Endothelial cell of umbilical vein (primary cell): ENCODE data around the gene CYFIP2. TPM values are rescaled to one million over a fixed set of nuclear protein-coding genes. Genes with fewer than 3 reads are reported as not detected.
A peak's percentile ranks its signal among the peaks of the same experiment; 100 is the strongest.

ENCODE experiments used
- BruUV-seq: library from RNA; stranded (reverse); fragments of 400-500 nt; replicated peaks from 2 replicates; lab custom pipeline; 2021; lab: Mats Ljungman, UMichigan
- CTCF ChIA-PET: fragments of 300-600, 350-600 bp; sonication (Branson Sonifier 250); formaldehyde crosslinking; loops from one replicate; lab custom pipeline; 2021; ENCODE audit warnings: antibody characterized with exemption, inconsistent platforms; lab: Charles Lee
- POLR2A ChIA-PET: fragments of 300-600, 350-600 bp; sonication (Branson Sonifier 250); formaldehyde crosslinking; loops from one replicate; lab custom pipeline; 2021; ENCODE audit warnings: antibody characterized with exemption, inconsistent platforms; lab: Charles Lee
- DNase-seq: peaks from one replicate; pipeline ENCODE4 v3.0.0-alpha.2; 2011; ENCODE audit warnings: low read depth, low spot score
- FAIRE-seq: peaks from 2 replicates; lab custom pipeline; 2011; peaks lifted over from hg19 to GRCh38; lab: Jason Lieb, UNC
- H2AFZ ChIP-seq: 2 replicates; pipeline ENCODE4 v1.6.0; 2012; ENCODE audit warnings: low read depth, low read length, control low read depth, inconsistent platforms
- H3K27ac ChIP-seq: 2 replicates; pipeline ENCODE4 v1.5.1; 2011; ENCODE audit warnings: low read depth, mild to moderate bottlenecking, control low read depth, low read length, moderate library complexity; ENCODE audit not compliant: insufficient read depth
- H3K27me3 ChIP-seq, 2 experiments: 2 replicates each; pipeline versions ENCODE4 v1.6.0 to v1.6.1; 2011; ENCODE audit warnings: low read length in 2 of 2, mixed read lengths in 1 of 2; ENCODE audit not compliant: control insufficient read depth in 2 of 2, insufficient read depth in 2 of 2
- H3K36me3 ChIP-seq, 2 experiments: 2 replicates in 1 of 2; 3 replicates in 1 of 2; pipeline ENCODE4 v1.5.1; 2011; ENCODE audit warnings: low read length in 2 of 2, mild to moderate bottlenecking in 1 of 2, moderate library complexity in 1 of 2; ENCODE audit not compliant: control insufficient read depth in 2 of 2, insufficient read depth in 2 of 2; ENCODE audit errors: extremely low read depth in 1 of 2
- H3K4me1 ChIP-seq: 3 replicates; pipeline ENCODE4 v1.5.1; 2011; ENCODE audit warnings: mild to moderate bottlenecking, low read length; ENCODE audit not compliant: control insufficient read depth, insufficient read depth; ENCODE audit errors: extremely low read depth
- H3K4me2 ChIP-seq: 2 replicates; pipeline ENCODE4 v1.6.1; 2011; ENCODE audit warnings: low read length, control low read depth, mixed read lengths; ENCODE audit not compliant: insufficient read depth
- H3K4me3 ChIP-seq, 3 experiments: fragments of 200-600 bp in 1 of 3; sonication (generic), shearing (Covaris generic) in 1 of 3; replicated peaks in 1 of 3; 2 replicates each; pipeline ENCODE4 v1.5.1; 2011 to 2016; ENCODE audit warnings: control low read depth in 3 of 3, low read length in 3 of 3, mild to moderate bottlenecking in 2 of 3, inconsistent platforms in 1 of 3, low read depth in 1 of 3, moderate library complexity in 1 of 3; ENCODE audit not compliant: insufficient read depth in 1 of 3
- H3K79me2 ChIP-seq: 2 replicates; pipeline ENCODE4 v1.6.0; 2012; ENCODE audit warnings: low read length, inconsistent platforms; ENCODE audit not compliant: control insufficient read depth, insufficient read depth
- H3K9ac ChIP-seq: replicated peaks from 2 replicates; pipeline ENCODE3; 2011; ENCODE audit warnings: low read length, control low read depth; ENCODE audit not compliant: insufficient read depth; ENCODE audit errors: extremely low read depth
- H3K9me1 ChIP-seq: replicated peaks from 3 replicates; pipeline ENCODE4 v1.6.0; 2011; ENCODE audit warnings: mild to moderate bottlenecking, low read length; ENCODE audit not compliant: control insufficient read depth, insufficient read depth; ENCODE audit errors: extremely low read depth
- H3K9me3 ChIP-seq: replicated peaks from 2 replicates; pipeline ENCODE4 v1.5.1; 2012; ENCODE audit warnings: low read length, inconsistent platforms; ENCODE audit not compliant: control insufficient read depth, insufficient read depth
- H4K20me1 ChIP-seq: replicated peaks from 2 replicates; pipeline ENCODE3; 2011; ENCODE audit warnings: mild to moderate bottlenecking, low read length; ENCODE audit not compliant: control insufficient read depth, insufficient read depth; ENCODE audit errors: extremely low read depth
- CTCF ChIP-seq, 2 donors: IDR thresholded peaks; 1 replicate in 1 of 2; 2 replicates in 1 of 2; pipeline ENCODE4 v1.5.1; 2011; ENCODE audit warnings: low read length in 2 of 2, mild to moderate bottlenecking in 2 of 2, moderate library complexity in 2 of 2, control low read depth in 1 of 2, inconsistent platforms in 1 of 2, low read depth in 1 of 2; ENCODE audit not compliant: insufficient read depth in 1 of 2; ENCODE audit errors: extremely low read depth in 1 of 2
- EZH2 ChIP-seq: IDR thresholded peaks from 2 replicates; pipeline ENCODE4 v1.6.1; 2012; ENCODE audit warnings: borderline replicate concordance, low read depth, mild to moderate bottlenecking, moderate library complexity, low read length, inconsistent platforms; ENCODE audit not compliant: severe bottlenecking
- GATA2 ChIP-seq: IDR thresholded peaks from 2 replicates; pipeline ENCODE4 v1.7.0; 2011; ENCODE audit warnings: low read depth, mild to moderate bottlenecking, moderate library complexity, mixed read lengths, low read length; ENCODE audit not compliant: insufficient read length, insufficient read depth
- JUN ChIP-seq: IDR thresholded peaks from 2 replicates; pipeline ENCODE4 v1.6.1; 2011; ENCODE audit warnings: borderline replicate concordance, low read depth; ENCODE audit not compliant: insufficient read length, insufficient read depth
- MYC ChIP-seq: IDR thresholded peaks from one replicate; pipeline ENCODE4 v1.6.1; 2011; ENCODE audit warnings: mild to moderate bottlenecking, low read depth, low read length
- POLR2A ChIP-seq: IDR thresholded peaks from 2 replicates; pipeline ENCODE4 v1.6.1; 2012; ENCODE audit warnings: low read depth, mild to moderate bottlenecking, control low read depth, low read length
- dilution Hi-C: fragments of 300-500 bp; cut with MboI; formaldehyde crosslinking; loops from one replicate; pipeline ENCODE4 v1.15.0; 2019; ENCODE audit warnings: low sequenced_read_pairs; ENCODE audit not compliant: extremely low pct_ligation_motif_present
- intact Hi-C: fragments of 100-400 bp; cut with micrococcal nuclease; formaldehyde crosslinking; loops from one replicate; pipeline ENCODE4 v1.10.0; 2022
- polyA plus RNA-seq, 4 experiments: library from polyadenylated mRNA; depleted of rRNA in 3 of 4; stranded (reverse) in 3 of 4; unstranded in 1 of 4; fragments of >200 nt; gene quantifications; 2 replicates each; pipeline versions ENCODE4 v1.2.1 to v1.2.3, GENCODE V29; 2011 to 2012; ENCODE audit warnings: missing spikeins in 1 of 4
- total RNA-seq: library from RNA; stranded (reverse); gene quantifications from 2 replicates; pipeline ENCODE4 v1.2.3, GENCODE V29; 2021

The CYFIP2 gene
- total and polyA plus RNA-seq, 2 donors (not counting 3 experiments of a cell fraction or from before 2014, with no cell fraction given): 9.2 to 22.4 TPM

- intact Hi-C loops: loop anchor here (1.0 to 5.0 kb wide), 4 partner anchors 45 to 312 kb away; partner anchors contain the start of gene LSM11
- POLR2A ChIA-PET: no interaction called here
Observed at GRCh38 chr5:157431544-157432200, 165.7 kb downstream of the CYFIP2 start.

More at GRCh38 chr5:157431544-157432200, 165.7 kb downstream of the CYFIP2 start:
- dilution Hi-C loops: no loop called here
- no peak overlapping the region for H3K4me2 ChIP-seq
- H3K9me1 ChIP-seq: no peaks in the 10 kb centered on the region
- H3K79me2 ChIP-seq: no peaks in the 10 kb centered on the region
- DNase-seq (peak; percentile 64), FAIRE-seq (peak; percentile 78)
- H3K27me3 ChIP-seq: no peaks in the 10 kb centered on the region
- no peak overlapping the region for H3K27ac ChIP-seq
- no peaks in the 10 kb centered on the region for H3K4me1 ChIP-seq
- H3K9me3 ChIP-seq: no peaks in the 10 kb centered on the region
- H4K20me1 ChIP-seq: no peaks in the 10 kb centered on the region
- no peak overlapping the region for H2AFZ ChIP-seq
- CTCF ChIA-PET: interaction anchor here (0.6 to 3.8 kb wide), 22 partner anchors 9 to 312 kb away, joined by 3 to 69 read pairs (median 4); partner anchors contain the start of gene LSM11
- TF ChIP-seq EZH2 (no peak), JUN (no peak), MYC (no peak), CTCF (IDR thresholded peaks at IDR 0.05; ENCODE audit: extremely low read depth in 1 of 2, insufficient read depth in 1 of 2, low read depth in 1 of 2, low read length in 2 of 2) (peak; percentile 16 to 20), GATA2 (no peak), POLR2A (no peak)
- no peak overlapping the region for H3K9ac ChIP-seq
- no peaks in the 10 kb centered on the region for H3K36me3 ChIP-seq
- BruUV-seq: no TSS peak
- H3K4me3 ChIP-seq: no peak overlapping the region
